NCI-H2227 (cell line): Measurements from ENCODE around the gene ATF3.
A peak's percentile ranks its signal among the peaks of the same experiment; 100 is the strongest.
"Not testable (repeated sequence)": the region's sequence is repeated elsewhere in the genome, so short reads cannot be mapped to it uniquely, and the experiment has no call there.

ENCODE experiments used
- DNase-seq: peaks from one replicate; lab custom pipeline; 2025; ENCODE audit not compliant: unreplicated experiment; lab: John Stamatoyannopoulos, UW

The ATF3 gene

GRCh38 chr1:212625781-212626450 is 17.4 kb downstream of the ATF3 start:
- DNase-seq = no peak

GRCh38 chr1:212628046-212628445 is 19.5 kb downstream of the ATF3 start:
- no peak for DNase-seq

GRCh38 chr1:212628813-212629415 is 20.4 kb downstream of the ATF3 start:
- DNase-seq = no peak

- DNase-seq = no peak
Observed at GRCh38 chr1:212629450-212630157, 21.0 kb downstream of the ATF3 start.

GRCh38 chr1:212630158-212630900 is 21.8 kb downstream of the ATF3 start:
- peak; percentile 39 for DNase-seq

- DNase-seq = no peak
Observed at GRCh38 chr1:212633161-212633560, 24.6 kb downstream of the ATF3 start.

- DNase-seq = no peak
Observed at GRCh38 chr1:212634252-212634651, 25.7 kb downstream of the ATF3 start.

- DNase-seq = no peak
Observed at GRCh38 chr1:212635141-212635631, 26.6 kb downstream of the ATF3 start.

- DNase-seq = no peak
Observed at GRCh38 chr1:212637902-212638301, 29.3 kb downstream of the ATF3 start.

- no peak for DNase-seq
Observed at GRCh38 chr1:212638492-212639151, 30.1 kb downstream of the ATF3 start.

GRCh38 chr1:212639524-212639923 is 31.0 kb downstream of the ATF3 start:
- not testable (repeated sequence) for DNase-seq

- DNase-seq = no peak
Observed at GRCh38 chr1:212640223-212640878, 31.8 kb downstream of the ATF3 start.

GRCh38 chr1:212641956-212642355 is 33.4 kb downstream of the ATF3 start:
- no peak for DNase-seq

GRCh38 chr1:212643877-212644276 is 35.3 kb downstream of the ATF3 start:
- no peak for DNase-seq

- no peak for DNase-seq
Observed at GRCh38 chr1:212644866-212645545, 36.4 kb downstream of the ATF3 start.

- no peak for DNase-seq
Observed at GRCh38 chr1:212645546-212646543, 37.3 kb downstream of the ATF3 start.

- DNase-seq = no peak
Observed at GRCh38 chr1:212646588-212646987, 38.0 kb downstream of the ATF3 start.

- no peak for DNase-seq
Observed at GRCh38 chr1:212647004-212647403, 38.4 kb downstream of the ATF3 start.

GRCh38 chr1:212648431-212648830 is 39.9 kb downstream of the ATF3 start:
- DNase-seq = no peak
